GM18502 (cell line): ENCODE results near the gene RAB4B.
A peak's percentile ranks its signal among the peaks of the same experiment; 100 is the strongest.
"Not testable (repeated sequence)": the region's sequence is repeated elsewhere in the genome, so short reads cannot be mapped to it uniquely, and the experiment has no call there.

ENCODE experiments used
- ATAC-seq: cut with Tn5 transposase; IDR thresholded peaks from one replicate; pipeline ENCODE4 v1.9.1; 2021; ENCODE audit warnings: mild to moderate bottlenecking; ENCODE audit not compliant: unreplicated experiment, poor library complexity

RAB4B gene

GRCh38 chr19:40777937-40778705 is at the start of gene RAB4B:
Gene RAB4B, plus strand, starts transcription at chr19:40778247. Its CDS starts 129 bp downstream, at chr19:40778376.
- peak; percentile 61 for ATAC-seq

- not testable (repeated sequence) for ATAC-seq
Measured at GRCh38 chr19:40730065-40730464, 48.0 kb upstream of the RAB4B start.

- not testable (repeated sequence) for ATAC-seq
Measured at GRCh38 chr19:40732304-40732703, 45.7 kb upstream of the RAB4B start.

- ATAC-seq = no peak
Measured at GRCh38 chr19:40733149-40733548, 44.9 kb upstream of the RAB4B start.

- no peak for ATAC-seq
Measured at GRCh38 chr19:40735013-40735771, 42.9 kb upstream of the RAB4B start.

GRCh38 chr19:40736661-40737060 is 41.4 kb upstream of the RAB4B start:
- no peak for ATAC-seq

- ATAC-seq = no peak
Measured at GRCh38 chr19:40737102-40737644, 40.9 kb upstream of the RAB4B start.

- ATAC-seq = no peak
Measured at GRCh38 chr19:40739030-40739839, 38.8 kb upstream of the RAB4B start.

GRCh38 chr19:40739871-40740703 is 38.0 kb upstream of the RAB4B start:
- ATAC-seq = no peak

GRCh38 chr19:40740747-40741146 is 37.3 kb upstream of the RAB4B start:
- ATAC-seq = no peak

- ATAC-seq = no peak
Measured at GRCh38 chr19:40741527-40742390, 36.3 kb upstream of the RAB4B start.

- ATAC-seq = no peak
Measured at GRCh38 chr19:40742477-40742876, 35.6 kb upstream of the RAB4B start.

GRCh38 chr19:40742886-40743285 is 35.2 kb upstream of the RAB4B start:
- no peak for ATAC-seq

GRCh38 chr19:40743926-40744325 is 34.1 kb upstream of the RAB4B start:
- ATAC-seq = no peak

GRCh38 chr19:40744554-40745401 is 33.3 kb upstream of the RAB4B start:
- ATAC-seq = no peak

GRCh38 chr19:40745402-40745780 is 32.7 kb upstream of the RAB4B start:
- ATAC-seq = no peak

- ATAC-seq = no peak
Measured at GRCh38 chr19:40747536-40747935, 30.5 kb upstream of the RAB4B start.
